ENCODE data around the gene GSTK1.
"Not testable (repeated sequence)": the region's sequence is repeated elsewhere in the genome, so short reads cannot be mapped to it uniquely, and the experiment has no call there.

The GSTK1 gene

GRCh38 chr7:143239813-143240212 is 23.4 kb upstream of the GSTK1 start:
- DNase-seq = no peak

GRCh38 chr7:143240291-143241168 is 22.7 kb upstream of the GSTK1 start:
- DNase-seq = peak; percentile 65 to 67

- no peak for DNase-seq
These were observed 20.9 kb upstream of the GSTK1 start for GRCh38 chr7:143242306-143242705.

GRCh38 chr7:143243111-143243510 is 20.1 kb upstream of the GSTK1 start:
- DNase-seq = no peak

GRCh38 chr7:143243614-143244013 is 19.6 kb upstream of the GSTK1 start:
- no peak for DNase-seq

GRCh38 chr7:143244321-143244720 is 18.9 kb upstream of the GSTK1 start:
- DNase-seq = no peak

- no peak for DNase-seq
These were observed 18.1 kb upstream of the GSTK1 start for GRCh38 chr7:143245123-143245522.

GRCh38 chr7:143247372-143247771 is 15.9 kb upstream of the GSTK1 start:
- no peak for DNase-seq

- DNase-seq = no peak
These were observed 14.4 kb upstream of the GSTK1 start for GRCh38 chr7:143248761-143249354.

GRCh38 chr7:143250199-143250598 is 13.0 kb upstream of the GSTK1 start:
- no peak for DNase-seq

- DNase-seq = no peak
These were observed 12.4 kb upstream of the GSTK1 start for GRCh38 chr7:143250822-143251221.

- no peak for DNase-seq
These were observed 11.2 kb upstream of the GSTK1 start for GRCh38 chr7:143252006-143252405.

GRCh38 chr7:143255564-143255963 is 7.7 kb upstream of the GSTK1 start:
- no peak for DNase-seq

GRCh38 chr7:143256325-143256724 is 6.9 kb upstream of the GSTK1 start:
- no peak for DNase-seq

- no peak for DNase-seq
These were observed 6.3 kb upstream of the GSTK1 start for GRCh38 chr7:143256932-143257331.

GRCh38 chr7:143257501-143257900 is 5.7 kb upstream of the GSTK1 start:
- DNase-seq = no peak

- DNase-seq = no peak
These were observed 4.4 kb upstream of the GSTK1 start for GRCh38 chr7:143258831-143259230.

GRCh38 chr7:143259765-143260164 is 3.5 kb upstream of the GSTK1 start:
- DNase-seq = no peak

- DNase-seq = peak in 1 of 2 donors; percentile 16
These were observed 1.3 kb upstream of the GSTK1 start for GRCh38 chr7:143261901-143262300.

GRCh38 chr7:143264196-143264568 is 941 bp downstream of the GSTK1 start:
- not testable (repeated sequence) for DNase-seq

GRCh38 chr7:143265017-143265693 is 1.9 kb downstream of the GSTK1 start:
- DNase-seq = peak; percentile 21 to 27

GRCh38 chr7:143269251-143269650 is 6.0 kb downstream of the GSTK1 start:
- DNase-seq = peak in 1 of 2 donors; percentile 15

- DNase-seq = no peak
These were observed 8.0 kb downstream of the GSTK1 start for GRCh38 chr7:143271240-143271639.

- no peak for DNase-seq
These were observed 9.6 kb downstream of the GSTK1 start for GRCh38 chr7:143272871-143273270.

Measured in stimulated activated CD4-positive, alpha-beta T cell treated with anti-CD3 and anti-CD28 coated beads, Interleukin-2, amount 100 ng/mL, for 24 hours (primary cell).